Esophagus muscularis mucosa (tissue), 4 donors: ENCODE results near the gene PVR. TPM values are rescaled to one million over a fixed set of nuclear protein-coding genes. Genes with fewer than 3 reads are reported as not detected.

ENCODE experiments used
- DNase-seq: peaks from one replicate; pipeline ENCODE4 v3.0.0-alpha.2; 2017; ENCODE audit errors: extremely low spot score
- H3K27ac ChIP-seq, 4 donors: fragments of 200-600 bp; sonication (generic); replicated peaks in 1 of 4; 1 replicate in 3 of 4; 2 replicates in 1 of 4; pipeline ENCODE4 v1.5.1; 2016 to 2019; ENCODE audit warnings: mild to moderate bottlenecking in 1 of 4
- H3K27me3 ChIP-seq, 4 donors: fragments of 200-600 bp; sonication (generic); one replicate each; pipeline versions ENCODE4 v1.5.1 to v1.6.0; 2016 to 2019
- H3K36me3 ChIP-seq, 4 donors: fragments of 200-600 bp; sonication (generic); one replicate each; pipeline ENCODE4 v1.5.1; 2016 to 2019
- H3K4me1 ChIP-seq, 4 donors: fragments of 200-600 bp; sonication (generic); one replicate each; pipeline ENCODE4 v1.5.1; 2016 to 2019
- H3K4me3 ChIP-seq, 4 donors: fragments of 200-600 bp; sonication (generic); 1 replicate in 2 of 4; 2 replicates in 2 of 4; pipeline ENCODE4 v1.5.1; 2016 to 2019; ENCODE audit warnings: mild to moderate bottlenecking in 4 of 4, moderate library complexity in 1 of 4
- H3K9me3 ChIP-seq, 4 donors: fragments of 200-600 bp; sonication (generic); 1 replicate in 3 of 4; 2 replicates in 1 of 4; pipeline ENCODE4 v1.5.1; 2016 to 2019
- CTCF ChIP-seq, 3 experiments: fragments of 200-600 bp in 2 of 3; fragments of 450-650 bp in 1 of 3; sonication (generic) in 2 of 3; IDR thresholded peaks; one replicate each; pipeline ENCODE4 v1.5.1; 2017 to 2019; ENCODE audit warnings: antibody characterized with exemption in 3 of 3, mild to moderate bottlenecking in 2 of 3, moderate library complexity in 1 of 3
- EP300 ChIP-seq: sonication (generic); formaldehyde crosslinking; IDR thresholded peaks from one replicate; pipeline ENCODE4 v1.6.1; 2017; ENCODE audit warnings: antibody characterized with exemption
- POLR2A ChIP-seq: fragments of 450-650 bp; IDR thresholded peaks from one replicate; pipeline ENCODE4 v1.6.1; 2017; ENCODE audit warnings: antibody characterized with exemption, moderate library complexity, mild to moderate bottlenecking, low read depth
- POLR2AphosphoS5 ChIP-seq, 2 donors: sonication (generic); formaldehyde crosslinking; IDR thresholded peaks; one replicate each; pipeline ENCODE4 v1.6.1; 2017; ENCODE audit warnings: antibody characterized with exemption in 2 of 2
- WGBS: methylation state at CpG from one replicate; pipeline ENCODE4 v1.1.5; 2018; 5-methylcytosine and 5-hydroxymethylcytosine counted together
- intact Hi-C: fragments of 100-400 bp; cut with DNase I; formaldehyde crosslinking; loops from one replicate; pipeline ENCODE4 v1.15.1; 2023
- total RNA-seq, 4 donors: library from RNA; depleted of rRNA; stranded (reverse); fragments of >200 nt; gene quantifications; one replicate each; pipeline versions ENCODE4 v1.1.0 to v1.2.1, GENCODE V29; 2016

The PVR gene
- total RNA-seq, 4 donors from 2014 or later, result 20.8 to 58.3 (median 49.0) TPM

- peaks cover 0 to 19% (median 0%) of the 10 kb centered on the region in 4 donors for H3K27me3 ChIP-seq
- peaks cover 0 to 10% (median 0%) of the 10 kb centered on the region in 4 donors for H3K4me1 ChIP-seq
- H3K4me3 ChIP-seq, result no peak overlapping the region
- TF ChIP-seq CTCF (IDR thresholded peaks at IDR 0.05), result no peak
- TF ChIP-seq POLR2A, result no peak
- no peak for TF ChIP-seq POLR2AphosphoS5 (IDR thresholded peaks at IDR 0.05)
- TF ChIP-seq EP300, result no peak
- intact Hi-C loops, result no loop called here
- no peaks in the 10 kb centered on the region for H3K9me3 ChIP-seq
- whole genome bisulfite sequencing, result 89% methylated on average over 4 of the region's 4 CpGs
- H3K36me3 ChIP-seq, result no peaks in the 10 kb centered on the region
- no peak overlapping the region for H3K27ac ChIP-seq
- DNase-seq, result no peak
Observed at GRCh38 chr19:44697670-44698034, 53.9 kb downstream of the PVR start.

GRCh38 chr19:44698492-44699201, 54.9 kb downstream of the PVR start, which contains the start of gene CEACAM16:
Gene CEACAM16 (plus strand): TSS chr19:44699151. CDS start chr19:44701457, 2,306 bp downstream.
- H3K36me3 ChIP-seq, result no peaks in the 10 kb centered on the region
- TF ChIP-seq POLR2A (no peak), POLR2AphosphoS5 (IDR thresholded peaks at IDR 0.05) (no peak), EP300 (no peak), CTCF (IDR thresholded peaks at IDR 0.05) (no peak)
- H3K9me3 ChIP-seq, result no peaks in the 10 kb centered on the region
- no peak within 1 kb of the TSS for H3K4me3 ChIP-seq
- no peak within 1 kb of the TSS for H3K27ac ChIP-seq
- intact Hi-C loops, result no loop called here
- WGBS, result 84% methylated on average over 11 of the region's 13 CpGs
- no peak for DNase-seq
- peaks cover 0 to 19% (median 0%) of the 10 kb centered on the region in 4 donors for H3K27me3 ChIP-seq
- peaks cover 0 to 8% (median 0%) of the 10 kb centered on the region in 4 donors for H3K4me1 ChIP-seq

- Histone ChIP-seq H3K4me1 (no peaks in the 10 kb centered on the region), H3K27ac (no peak overlapping the region), H3K4me3 (no peak overlapping the region), H3K9me3 (no peaks in the 10 kb centered on the region), H3K27me3 (peaks cover 0 to 19% (median 0%) of the 10 kb centered on the region in 4 donors), H3K36me3 (no peaks in the 10 kb centered on the region)
- WGBS, result 95% methylated on average over 4 of the region's 5 CpGs
- TF ChIP-seq EP300 (no peak), POLR2AphosphoS5 (IDR thresholded peaks at IDR 0.05) (no peak), POLR2A (no peak), CTCF (IDR thresholded peaks at IDR 0.05) (no peak)
- DNase-seq, result no peak
- intact Hi-C loops, result no loop called here
Observed at GRCh38 chr19:44700547-44700946, 56.8 kb downstream of the PVR start.

- no peaks in the 10 kb centered on the region for H3K36me3 ChIP-seq
- no peaks in the 10 kb centered on the region for H3K4me1 ChIP-seq
- intact Hi-C loops, result no loop called here
- no peak overlapping the region for H3K27ac ChIP-seq
- no peak for TF ChIP-seq POLR2AphosphoS5 (IDR thresholded peaks at IDR 0.05)
- no peak for TF ChIP-seq EP300
- TF ChIP-seq POLR2A, result no peak
- no peak for TF ChIP-seq CTCF (IDR thresholded peaks at IDR 0.05)
- no peak overlapping the region for H3K4me3 ChIP-seq
- no peaks in the 10 kb centered on the region for H3K9me3 ChIP-seq
- WGBS, result 83% methylated on average over 11 of the region's 15 CpGs
- H3K27me3 ChIP-seq, result peaks cover 0 to 19% (median 0%) of the 10 kb centered on the region in 4 donors
- no peak for DNase-seq
Observed at GRCh38 chr19:44701228-44701627, 57.5 kb downstream of the PVR start.
